Activated CD8-positive, alpha-beta memory T cell treated with anti-CD3 and anti-CD28 coated beads for 4 hours (primary cell): ENCODE data around the gene LORICRIN.
"Not testable (repeated sequence)": the region's sequence is repeated elsewhere in the genome, so short reads cannot be mapped to it uniquely, and the experiment has no call there.

ENCODE experiments used
- DNase-seq, 2 donors: peaks; one replicate each; pipeline ENCODE4 v3.0.0-alpha.2; 2020; ENCODE audit warnings: low read depth in 2 of 2

The LORICRIN gene

DNA sequence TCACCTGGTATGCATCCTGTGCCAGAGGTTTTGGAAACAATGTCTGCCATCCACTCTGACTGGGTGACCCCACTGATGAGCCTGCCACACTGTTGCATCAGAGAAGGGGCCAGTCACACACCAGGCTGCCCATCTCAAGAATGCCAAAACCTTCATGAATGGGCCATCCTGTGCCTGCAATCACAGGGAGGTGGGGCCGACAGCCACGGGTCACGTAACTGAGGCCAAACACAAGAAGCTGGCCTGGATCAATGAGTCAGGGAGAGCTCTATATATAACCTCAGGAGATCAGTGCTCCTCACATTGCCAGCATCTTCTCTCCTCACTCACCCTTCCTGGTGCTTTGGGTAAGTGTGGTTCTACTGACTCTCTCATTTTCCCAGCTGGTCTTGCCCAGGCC, at the start of gene LORICRIN:
Gene LORICRIN, plus strand, starts transcription at position 301 of the 400 bp plus-strand sequence. CDS start 1,263 bp downstream, outside the sequence.
- DNase-seq: no peak

- DNase-seq: no peak
Measured at GRCh38 chr1:153210206-153210605, 49.3 kb upstream of the LORICRIN start.

DNA sequence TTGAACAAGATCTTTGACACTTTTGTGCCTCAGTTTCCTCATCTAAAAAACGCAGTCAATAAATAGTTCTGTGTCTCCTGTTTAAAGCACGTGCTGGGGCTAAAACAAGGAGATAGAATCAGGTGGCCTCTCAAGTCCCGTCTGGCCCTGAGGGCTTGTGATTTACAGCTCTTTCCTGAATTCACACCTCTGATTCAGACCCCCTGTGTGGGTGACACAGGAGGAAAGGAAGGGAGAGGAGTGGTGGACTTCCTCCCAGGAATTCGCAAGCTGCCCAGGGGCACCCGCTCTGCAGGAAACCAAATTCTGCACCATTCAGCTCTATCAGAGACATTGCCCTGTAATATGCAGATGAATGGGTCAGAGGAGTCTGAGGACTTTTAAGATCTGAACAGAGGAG, 47.3 kb upstream of the LORICRIN start:
- DNase-seq: no peak

- no peak for DNase-seq
Measured at GRCh38 chr1:153213519-153213918, 46.0 kb upstream of the LORICRIN start.

- no peak for DNase-seq
Measured at GRCh38 chr1:153217212-153217611, 42.3 kb upstream of the LORICRIN start, which contains the start of gene PRR9. TSS of gene PRR9 (plus strand) at chr1:153217584. CDS start at chr1:153218145, 561 bp downstream.

GRCh38 chr1:153217744-153218416, 41.6 kb upstream of the LORICRIN start:
- DNase-seq: no peak

DNA sequence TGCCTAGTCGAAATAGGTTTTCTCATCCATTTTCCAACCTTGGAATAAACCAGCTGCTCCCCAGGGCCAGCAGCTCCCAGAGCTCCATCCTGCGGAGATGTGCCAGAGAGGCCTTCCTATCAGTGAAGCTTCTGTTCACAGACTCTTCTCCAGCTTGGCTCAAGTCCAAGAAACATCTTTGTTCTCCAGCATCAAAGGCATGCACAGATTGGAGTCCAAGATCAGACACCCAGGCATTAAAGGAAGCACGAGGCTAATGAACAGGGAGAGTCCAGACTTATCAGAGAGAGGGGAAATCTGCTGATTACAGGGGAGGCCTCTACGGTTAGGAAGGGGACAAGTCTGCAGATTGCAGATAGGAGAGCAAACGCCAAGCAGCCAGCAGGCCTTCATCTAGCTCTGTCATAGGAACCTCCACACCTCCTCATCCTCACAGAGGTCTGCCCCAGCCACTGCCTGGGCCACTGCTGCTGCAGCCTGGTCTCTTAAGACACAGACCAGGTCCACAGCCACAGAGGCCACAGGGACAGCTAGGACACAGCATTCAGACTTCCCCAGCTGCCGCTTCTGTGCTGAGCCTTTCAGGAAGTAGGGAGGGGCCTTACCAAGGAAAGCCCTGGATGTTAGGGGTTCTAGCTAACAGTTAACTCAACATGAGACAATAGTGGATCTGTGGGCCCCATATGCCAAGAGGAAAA, 38.7 kb upstream of the LORICRIN start:
- DNase-seq: no peak

- DNase-seq: peak in 1 of 2 donors; percentile 4
Measured at GRCh38 chr1:153223040-153223891, 36.2 kb upstream of the LORICRIN start.

- no peak for DNase-seq
Measured at GRCh38 chr1:153227810-153228209, 31.7 kb upstream of the LORICRIN start.

GRCh38 chr1:153228491-153228890, 31.0 kb upstream of the LORICRIN start:
- no peak for DNase-seq

DNA sequence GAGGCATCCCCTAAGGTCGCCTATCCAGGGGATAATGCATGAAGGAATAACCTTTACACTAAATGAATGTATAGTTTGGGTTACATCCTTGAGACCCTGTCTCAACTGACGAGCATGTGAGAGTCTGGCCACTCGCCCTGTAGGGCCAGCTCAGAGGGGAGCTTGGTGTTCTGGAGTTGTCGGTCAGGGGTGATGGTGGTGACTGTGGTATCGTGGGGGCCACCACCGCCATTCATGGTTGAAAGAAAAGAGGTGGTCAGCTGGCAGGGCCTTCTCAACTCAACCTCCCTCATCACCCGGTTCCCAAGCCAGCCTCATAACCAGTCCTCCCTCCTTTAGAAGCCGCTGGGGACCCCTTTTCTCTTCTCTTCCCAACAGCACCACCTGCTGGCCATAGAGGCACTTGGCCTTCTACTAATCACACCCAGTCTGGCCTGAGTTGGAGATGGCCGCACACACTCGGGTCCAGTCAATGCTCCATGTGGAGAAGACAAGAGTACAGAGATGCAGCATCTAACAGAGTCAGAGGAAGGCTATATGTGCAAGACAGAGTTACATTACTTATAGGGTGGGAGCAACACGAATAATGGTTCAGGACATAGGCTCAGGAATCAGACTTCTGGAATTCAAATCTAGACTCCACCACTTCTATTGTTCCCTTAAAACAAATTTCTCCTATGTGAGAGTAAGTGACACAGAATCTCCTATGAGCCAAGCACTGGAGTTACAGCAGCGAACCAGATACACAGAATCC, 30.2 kb upstream of the LORICRIN start:
- DNase-seq: not testable (repeated sequence)

DNA sequence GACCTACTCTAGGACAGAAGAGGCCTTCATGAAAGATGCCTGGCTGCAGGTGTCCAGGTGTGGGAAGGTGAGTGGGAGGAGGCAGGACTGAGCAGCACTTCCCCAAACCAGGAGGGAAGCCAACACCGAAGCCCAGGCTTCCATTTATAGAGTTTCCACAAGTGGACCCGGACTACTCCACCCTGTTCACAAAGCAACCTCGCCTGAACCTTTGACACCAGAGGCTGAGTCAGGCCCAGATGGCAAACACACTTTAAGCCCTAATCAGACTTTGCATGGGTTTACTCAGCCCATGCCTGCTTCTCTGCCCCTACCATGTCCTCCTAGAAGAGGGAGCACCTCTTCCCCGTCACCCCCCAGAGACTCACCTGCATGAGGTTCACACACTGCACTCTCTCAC, 28.1 kb upstream of the LORICRIN start:
- DNase-seq: no peak

DNA sequence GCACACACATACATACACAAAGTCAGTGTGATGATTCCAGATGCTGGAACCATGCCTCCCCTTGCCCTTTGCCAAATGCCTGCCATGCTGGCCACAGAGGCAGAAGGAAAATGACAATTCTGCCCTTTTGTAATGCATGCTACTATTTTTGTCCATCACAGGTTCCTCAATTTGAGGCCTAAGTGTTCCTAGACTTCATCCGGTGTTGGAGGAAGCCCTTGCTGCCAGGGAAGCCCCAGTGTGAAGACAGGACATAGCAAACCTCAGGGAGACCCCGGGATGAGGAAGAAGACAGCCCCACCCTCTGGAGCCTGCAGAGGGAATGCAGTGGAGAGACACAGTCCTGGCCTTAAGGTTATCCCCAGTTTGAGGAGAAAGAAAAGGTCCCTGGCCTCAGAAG, 27.7 kb upstream of the LORICRIN start:
- DNase-seq: no peak

- DNase-seq: no peak
Measured at GRCh38 chr1:153232553-153232952, 26.9 kb upstream of the LORICRIN start.

- DNase-seq: no peak
Measured at GRCh38 chr1:153233448-153233847, 26.0 kb upstream of the LORICRIN start.

- no peak for DNase-seq
Measured at GRCh38 chr1:153238527-153238926, 21.0 kb upstream of the LORICRIN start.

DNA sequence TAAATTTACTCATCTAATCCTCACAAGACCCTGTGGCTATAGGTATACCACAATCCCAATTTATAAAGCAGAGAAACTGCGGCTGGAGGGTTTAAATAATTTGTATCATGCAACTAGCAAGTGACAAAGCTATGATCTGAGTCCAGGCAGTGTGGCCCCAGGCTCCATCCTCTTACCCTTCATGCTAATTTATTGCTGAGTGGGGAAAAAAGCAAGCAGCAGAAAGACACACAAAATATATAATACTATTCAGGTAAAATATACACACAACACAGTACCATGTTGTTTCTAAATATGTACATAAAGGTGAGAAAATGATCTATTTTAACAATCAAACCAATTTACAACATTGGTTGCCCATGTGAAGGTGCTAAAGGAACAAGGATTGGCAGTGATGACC, 17.3 kb upstream of the LORICRIN start:
- DNase-seq: no peak

GRCh38 chr1:153245466-153245865, 14.0 kb upstream of the LORICRIN start:
- no peak for DNase-seq

GRCh38 chr1:153246018-153246417, 13.5 kb upstream of the LORICRIN start:
- DNase-seq: no peak

DNA sequence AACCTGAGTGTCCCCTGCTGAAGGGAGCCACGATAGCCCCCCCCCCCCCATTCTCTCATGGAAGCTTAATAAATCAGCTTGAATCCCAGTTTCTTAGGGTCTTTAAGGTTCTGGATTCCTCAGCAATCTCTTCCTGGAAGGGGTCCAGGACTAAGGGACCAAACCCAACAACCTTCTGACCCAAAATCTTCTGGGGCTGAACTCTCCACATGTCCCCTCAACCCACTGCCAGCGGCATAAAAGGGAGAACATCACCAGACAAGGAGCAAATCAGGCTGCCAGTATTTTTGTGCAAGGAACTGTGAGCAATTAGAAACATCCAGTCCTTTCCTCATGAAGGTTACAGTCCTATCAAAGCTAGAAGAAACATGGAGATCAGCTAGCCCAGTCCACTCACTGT, 12.7 kb upstream of the LORICRIN start:
- DNase-seq: no peak

GRCh38 chr1:153248176-153248879, 11.2 kb upstream of the LORICRIN start:
- DNase-seq: no peak
